Motor neuron (in vitro differentiated cells): ENCODE data around the gene SNRNP200. TPM values are rescaled to one million over a fixed set of nuclear protein-coding genes. Genes with fewer than 3 reads are reported as not detected.

Source experiments
- ATAC-seq, 8 experiments: fragments of 200-7000 bp; cut with Tn5 transposase; replicated peaks in 6 of 8; 2 replicates each; pipeline ENCODE4 v1.8.0; 2021; ENCODE audit warnings: mild to moderate bottlenecking in 8 of 8, moderate library complexity in 8 of 8
- H3K27ac ChIP-seq, 2 donors: fragments of 250-450 bp; sonication (Bioruptor Pico); 2 replicates each; pipeline ENCODE4 v1.9.0; 2021; ENCODE audit warnings: antibody characterized with exemption in 2 of 2, mild to moderate bottlenecking in 2 of 2, moderate library complexity in 1 of 2
- H3K4me1 ChIP-seq, 2 donors: fragments of 250-450 bp; sonication (Bioruptor Pico); replicated peaks in 1 of 2; 2 replicates each; pipeline ENCODE4 v1.6.1; 2021; ENCODE audit warnings: antibody characterized with exemption in 2 of 2, mild to moderate bottlenecking in 2 of 2, moderate library complexity in 1 of 2
- H3K4me3 ChIP-seq, 5 donors: fragments of 250-450 bp; sonication (Bioruptor Pico); 2 replicates each; pipeline ENCODE4 v1.9.0; 2021; ENCODE audit warnings: antibody characterized with exemption in 5 of 5, mild to moderate bottlenecking in 5 of 5, moderate library complexity in 4 of 5
- WGBS, 10 experiments: fragments of 450-650 bp; shearing (Covaris generic); methylation state at CpG; one replicate each; pipeline ENCODE4 v1.0.0; 2022; 5-methylcytosine and 5-hydroxymethylcytosine counted together
- in situ Hi-C, 9 experiments: fragments of 400-800 bp; cut with MboI; loops; one replicate each; pipeline ENCODE4 v1.15.0; 2021; ENCODE audit warnings: low sequenced_read_pairs in 9 of 9, low pct_unique_long_range_greater_than_20kb in 2 of 9; ENCODE audit not compliant: unreplicated experiment in 9 of 9
- total RNA-seq, 8 experiments: library from RNA; unstranded; fragments of 300-600 nt; gene quantifications; 2 replicates each; pipeline versions ENCODE4 v1.2.3 to v1.2.4, GENCODE V29; 2022

The SNRNP200 gene
- total RNA-seq, 8 experiments from 2014 or later = 50.1 to 150 (median 97.9) TPM

- Histone ChIP-seq H3K27ac (no peak overlapping the region), H3K4me1 (no peaks in the 10 kb centered on the region), H3K4me3 (no peak overlapping the region)
- ATAC-seq = peak in 1 of 8 experiments; percentile 42
- WGBS, 10 experiments = 60 to 100% (median 92%) methylated on average over 1 to 9 of the region's 9 CpGs
- in situ Hi-C loops = no loop called here
Observed at GRCh38 chr2:96240341-96241038, 64.9 kb downstream of the SNRNP200 start.

- WGBS, 10 experiments = 82 to 100% (median 94%) methylated on average over 1 to 9 of the region's 9 CpGs; no CpG with 5 or more reads in 4 of the 10 experiments
- no peaks in the 10 kb centered on the region for H3K4me1 ChIP-seq
- no peak overlapping the region for H3K4me3 ChIP-seq
- in situ Hi-C loops = no loop called here
- H3K27ac ChIP-seq = no peak overlapping the region
- ATAC-seq = no peak
Observed at GRCh38 chr2:96239745-96240264, 65.5 kb downstream of the SNRNP200 start.

- ATAC-seq = no peak
- no peak overlapping the region for H3K27ac ChIP-seq
- 50 to 100% (median 80%) methylated on average over 1 to 2 of the region's 3 CpGs; no CpG with 5 or more reads in 7 of the 10 experiments for WGBS, 10 experiments
Observed at GRCh38 chr2:96239091-96239490, 66.3 kb downstream of the SNRNP200 start.

GRCh38 chr2:96238266-96238665 is 67.1 kb downstream of the SNRNP200 start:
- no peak for ATAC-seq
- no peak overlapping the region for H3K4me3 ChIP-seq
- in situ Hi-C loops = no loop called here
- WGBS, 10 experiments = 60 to 100% (median 89%) methylated on average over 1 to 3 of the region's 3 CpGs; no CpG with 5 or more reads in 6 of the 10 experiments
- H3K27ac ChIP-seq = no peak overlapping the region
- H3K4me1 ChIP-seq = no peaks in the 10 kb centered on the region

More at GRCh38 chr2:96239091-96239490, 66.3 kb downstream of the SNRNP200 start:
- Histone ChIP-seq H3K4me1 (no peaks in the 10 kb centered on the region), H3K4me3 (no peak overlapping the region)
- in situ Hi-C loops = no loop called here

GRCh38 chr2:96236882-96237281 is 68.5 kb downstream of the SNRNP200 start:
- no peak for ATAC-seq
- in situ Hi-C loops = no loop called here
- WGBS, 10 experiments = 100% methylated on average over 1 of the region's 1 CpG; no CpG with 5 or more reads in 6 of the 10 experiments
- H3K4me3 ChIP-seq = no peak overlapping the region
- H3K27ac ChIP-seq = no peak overlapping the region
- peaks cover 0 to 3% of the 10 kb centered on the region in 2 donors for H3K4me1 ChIP-seq

- Histone ChIP-seq H3K4me1 (peaks cover 0 to 3% of the 10 kb centered on the region in 2 donors), H3K4me3 (no peak overlapping the region), H3K27ac (no peak overlapping the region)
- in situ Hi-C loops = no loop called here
- WGBS, 10 experiments = 74 to 100% (median 83%) methylated on average over 1 to 4 of the region's 4 CpGs; no CpG with 5 or more reads in 5 of the 10 experiments
- no peak for ATAC-seq
Observed at GRCh38 chr2:96233880-96234316, 71.4 kb downstream of the SNRNP200 start.

- Histone ChIP-seq H3K4me3 (no peak overlapping the region), H3K27ac (no peak overlapping the region), H3K4me1 (peaks cover 0 to 3% of the 10 kb centered on the region in 2 donors)
- 80 to 100% (median 98%) methylated on average over 1 to 6 of the region's 6 CpGs; no CpG with 5 or more reads in 2 of the 10 experiments for WGBS, 10 experiments
- in situ Hi-C loops = no loop called here
- no peak for ATAC-seq
Observed at GRCh38 chr2:96233436-96233835, 71.9 kb downstream of the SNRNP200 start.

GRCh38 chr2:96231316-96231715 is 74.0 kb downstream of the SNRNP200 start:
- Histone ChIP-seq H3K27ac (no peak overlapping the region), H3K4me3 (no peak overlapping the region), H3K4me1 (peaks cover 0 to 3% of the 10 kb centered on the region in 2 donors)
- in situ Hi-C loops = no loop called here
- no peak for ATAC-seq
- 60 to 100% (median 83%) methylated on average over 1 to 3 of the region's 4 CpGs; no CpG with 5 or more reads in 4 of the 10 experiments for WGBS, 10 experiments

- no peak overlapping the region for H3K27ac ChIP-seq
- no peak overlapping the region for H3K4me3 ChIP-seq
- ATAC-seq = no peak
- no peaks in the 10 kb centered on the region for H3K4me1 ChIP-seq
- in situ Hi-C loops = no loop called here
- WGBS, 10 experiments = 74 to 100% (median 89%) methylated on average over 1 to 3 of the region's 3 CpGs; no CpG with 5 or more reads in 2 of the 10 experiments
Observed at GRCh38 chr2:96225016-96225533, 80.3 kb downstream of the SNRNP200 start.

Other genes starting within 250 kb of the SNRNP200 start
- gene ADRA2B, start 189.0 kb downstream of the SNRNP200 start, total RNA-seq = under 1 TPM in 7 of 8 experiments, not detected in 1; 0.09 to 0.81 (median 0.20) TPM
- gene ASTL, start 167.0 kb downstream of the SNRNP200 start, total RNA-seq = under 1 TPM in 3 of 8 experiments, not detected in 5; 0.14 to 0.57 (median 0.29) TPM
- 1 to 10 TPM in 5 of 8 experiments, under 1 TPM in 3; 0.36 to 6.1 (median 1.1) TPM for gene DUSP2, start 160.1 kb downstream of the SNRNP200 start, total RNA-seq
- 100 to 1,000 TPM in 4 of 8 experiments, 10 to 100 TPM in 4; 54.5 to 134 (median 100) TPM for gene STARD7, start 96.7 kb downstream of the SNRNP200 start, total RNA-seq
- 10 to 100 TPM; 14.7 to 26.4 (median 19.7) TPM for gene TMEM127, start 39.5 kb downstream of the SNRNP200 start, total RNA-seq
- 10 to 100 TPM; 57.4 to 75.2 (median 64.6) TPM for gene CIAO1, start 39.3 kb downstream of the SNRNP200 start, total RNA-seq
- 1 to 10 TPM in 4 of 8 experiments, under 1 TPM in 4; 0.11 to 7.8 (median 1.2) TPM for gene ITPRIPL1, start 19.8 kb upstream of the SNRNP200 start, total RNA-seq
- 10 to 100 TPM in 3 of 8 experiments, 1 to 10 TPM in 2, under 1 TPM in 3; 0.71 to 36.3 (median 1.5) TPM for gene NCAPH, start 30.2 kb upstream of the SNRNP200 start, total RNA-seq
- under 1 TPM in 4 of 8 experiments, not detected in 4; 0.13 to 0.52 (median 0.17) TPM for gene NEURL3, start 199.8 kb upstream of the SNRNP200 start, total RNA-seq
- 10 to 100 TPM in 1 of 8 experiments, 1 to 10 TPM in 7; 1.5 to 24.0 (median 3.0) TPM for gene ARID5A, start 231.2 kb upstream of the SNRNP200 start, total RNA-seq